Skeletal muscle cell (primary cell): ENCODE measurements around the gene RELCH.

ENCODE experiments used
- DNase-seq: peaks from one replicate; pipeline ENCODE4 v3.0.0-alpha.2; 2010; ENCODE audit warnings: low read depth
- H3K4me3 ChIP-seq: 2 replicates; pipeline ENCODE4 v1.5.1; 2011; ENCODE audit warnings: low read depth, mild to moderate bottlenecking, control low read depth, low read length, moderate library complexity

Gene RELCH

GRCh38 chr18:62245699-62246098 lies 58.6 kb downstream of the RELCH start:
- no peak for DNase-seq
- no peak overlapping the region for H3K4me3 ChIP-seq

- H3K4me3 ChIP-seq, result no peak overlapping the region
- DNase-seq, result no peak
Measured at GRCh38 chr18:62248313-62248712, 61.3 kb downstream of the RELCH start.

GRCh38 chr18:62249478-62250097 lies 62.5 kb downstream of the RELCH start:
- DNase-seq, result peak; percentile 38
- no peak overlapping the region for H3K4me3 ChIP-seq

- no peak overlapping the region for H3K4me3 ChIP-seq
Measured at GRCh38 chr18:62250475-62250874, 63.4 kb downstream of the RELCH start.

GRCh38 chr18:62258093-62258492 lies 71.0 kb downstream of the RELCH start:
- no peak overlapping the region for H3K4me3 ChIP-seq
- DNase-seq, result no peak

More at GRCh38 chr18:62250475-62250874, 63.4 kb downstream of the RELCH start:
- DNase-seq, result no peak

- no peak overlapping the region for H3K4me3 ChIP-seq
- DNase-seq, result no peak
Measured at GRCh38 chr18:62258616-62259015, 71.6 kb downstream of the RELCH start.

- DNase-seq, result no peak
- no peak overlapping the region for H3K4me3 ChIP-seq
Measured at GRCh38 chr18:62262061-62262460, 75.0 kb downstream of the RELCH start.

- no peak overlapping the region for H3K4me3 ChIP-seq
- DNase-seq, result no peak
Measured at GRCh38 chr18:62264984-62265383, 77.9 kb downstream of the RELCH start.

- no peak for DNase-seq
- no peak overlapping the region for H3K4me3 ChIP-seq
Measured at GRCh38 chr18:62277045-62277444, 90.0 kb downstream of the RELCH start.

GRCh38 chr18:62279561-62279960 lies 92.5 kb downstream of the RELCH start:
- H3K4me3 ChIP-seq, result no peak overlapping the region
- DNase-seq, result no peak

GRCh38 chr18:62280058-62280457 lies 93.0 kb downstream of the RELCH start:
- DNase-seq, result no peak
- H3K4me3 ChIP-seq, result no peak overlapping the region

GRCh38 chr18:62280786-62281185 lies 93.7 kb downstream of the RELCH start:
- H3K4me3 ChIP-seq, result no peak overlapping the region
- no peak for DNase-seq

- DNase-seq, result peak; percentile 68
- no peak overlapping the region for H3K4me3 ChIP-seq
Measured at GRCh38 chr18:62281684-62282083, 94.6 kb downstream of the RELCH start.

GRCh38 chr18:62282188-62282629 lies 95.2 kb downstream of the RELCH start:
- peak; percentile 49 for DNase-seq
- no peak overlapping the region for H3K4me3 ChIP-seq

- no peak overlapping the region for H3K4me3 ChIP-seq
- no peak for DNase-seq
Measured at GRCh38 chr18:62284637-62285036, 97.6 kb downstream of the RELCH start.

GRCh38 chr18:62285281-62285680 lies 98.2 kb downstream of the RELCH start:
- H3K4me3 ChIP-seq, result no peak overlapping the region
- DNase-seq, result no peak

- DNase-seq, result no peak
- H3K4me3 ChIP-seq, result no peak overlapping the region
Measured at GRCh38 chr18:62287781-62288664, 101.0 kb downstream of the RELCH start.

- no peak for DNase-seq
- no peak overlapping the region for H3K4me3 ChIP-seq
Measured at GRCh38 chr18:62288665-62289008, 101.6 kb downstream of the RELCH start.

- H3K4me3 ChIP-seq, result no peak overlapping the region
- DNase-seq, result no peak
Measured at GRCh38 chr18:62289047-62289446, 102.0 kb downstream of the RELCH start.

GRCh38 chr18:62294073-62294472 lies 107.0 kb downstream of the RELCH start:
- DNase-seq, result no peak
- no peak overlapping the region for H3K4me3 ChIP-seq
